HG03039 (cell line): ENCODE results near the gene ZNF14.
"Not testable (repeated sequence)": the region's sequence is repeated elsewhere in the genome, so short reads cannot be mapped to it uniquely, and the experiment has no call there.

ENCODE experiments used
- ATAC-seq: cut with Tn5 transposase; IDR thresholded peaks from one replicate; pipeline ENCODE4 v1.9.1; 2021; ENCODE audit warnings: mild to moderate bottlenecking, moderate library complexity; ENCODE audit not compliant: unreplicated experiment

Gene ZNF14

DNA sequence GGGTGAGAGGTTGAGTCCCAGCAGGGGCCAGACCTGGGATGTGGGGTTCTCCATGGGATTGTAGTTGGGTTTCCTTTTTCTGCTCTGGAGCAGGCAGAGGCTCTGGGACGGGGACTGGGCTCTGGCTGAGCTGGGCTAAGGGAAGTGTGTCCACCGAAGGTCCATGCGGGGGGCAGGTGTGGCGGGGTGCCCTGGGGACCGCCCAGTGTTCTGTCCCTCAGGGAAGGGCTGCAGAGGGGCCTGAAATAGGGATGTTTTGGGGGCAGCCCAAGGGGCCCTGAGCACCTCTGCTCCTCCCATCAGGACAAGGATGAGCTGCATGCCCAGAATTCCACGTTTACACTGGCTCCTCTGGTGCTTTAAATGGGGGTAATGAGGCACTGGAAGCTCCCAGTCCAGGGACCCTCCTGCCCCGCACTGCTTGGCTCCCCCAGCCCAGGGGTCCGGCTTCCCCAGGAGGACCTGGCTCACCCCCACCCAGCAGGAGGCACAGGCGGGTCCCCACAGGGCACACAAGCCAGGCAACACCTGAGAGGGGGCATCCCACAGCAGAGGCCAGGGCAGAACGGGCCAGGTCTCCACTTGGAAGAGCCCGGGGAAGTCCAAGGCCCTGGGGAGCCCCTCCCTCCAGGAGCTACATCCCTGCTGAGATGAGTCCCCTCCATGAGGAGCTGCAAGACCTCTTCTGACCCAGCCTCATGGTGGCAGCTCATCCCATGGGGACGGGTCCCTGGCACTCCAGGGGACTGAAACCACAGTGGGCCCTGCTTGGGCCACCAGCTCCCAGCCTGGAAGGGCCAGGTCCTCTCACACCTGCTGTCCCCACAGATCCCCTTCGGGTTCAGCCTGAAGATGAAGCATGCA lies 14.7 kb upstream of the ZNF14 start:
- ATAC-seq, result no peak

DNA sequence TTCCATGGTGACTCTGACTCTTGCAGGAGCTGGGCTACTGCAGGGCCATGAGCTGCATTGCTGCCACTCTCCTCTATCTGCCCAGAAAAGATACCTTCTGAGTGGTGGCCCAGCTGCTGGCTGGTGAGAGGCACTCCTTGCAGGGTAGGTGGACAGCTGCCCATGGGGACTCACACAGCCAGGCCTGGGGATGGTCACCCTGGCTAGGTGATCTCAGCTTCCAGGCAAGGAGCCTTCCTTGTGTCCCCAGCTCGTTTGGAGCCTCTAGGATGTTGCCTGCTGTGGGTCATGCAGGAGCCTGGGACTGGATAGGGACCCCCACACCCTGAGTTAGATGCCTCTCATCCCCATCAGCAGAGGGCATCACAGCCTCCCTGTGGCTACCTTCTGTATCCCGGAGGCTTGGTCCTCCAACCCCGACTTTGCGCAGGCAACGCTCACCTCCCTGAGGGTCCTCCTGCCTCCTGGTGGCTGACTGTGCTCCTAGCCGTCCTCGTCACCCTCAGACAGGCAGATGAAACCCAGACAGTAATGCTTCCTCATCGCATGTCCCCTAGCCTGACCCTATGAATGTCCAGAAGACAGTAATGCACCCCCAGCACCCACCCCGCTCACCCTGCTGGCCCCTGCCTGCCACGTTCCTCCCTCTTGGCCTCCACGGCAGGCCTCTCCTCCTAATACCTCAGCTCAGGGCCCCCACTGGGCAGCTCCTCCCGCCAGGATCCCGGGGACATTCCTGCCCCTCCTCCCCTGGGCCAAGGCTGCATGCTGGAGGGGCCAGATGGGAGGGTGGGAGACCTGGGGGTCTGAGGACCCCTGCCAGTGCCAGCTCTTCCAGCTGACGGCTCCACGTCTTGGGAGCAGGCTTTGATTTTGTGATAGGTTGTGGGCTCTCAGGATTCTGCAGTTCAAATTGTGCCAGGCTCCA lies 13.6 kb upstream of the ZNF14 start:
- no peak for ATAC-seq

DNA sequence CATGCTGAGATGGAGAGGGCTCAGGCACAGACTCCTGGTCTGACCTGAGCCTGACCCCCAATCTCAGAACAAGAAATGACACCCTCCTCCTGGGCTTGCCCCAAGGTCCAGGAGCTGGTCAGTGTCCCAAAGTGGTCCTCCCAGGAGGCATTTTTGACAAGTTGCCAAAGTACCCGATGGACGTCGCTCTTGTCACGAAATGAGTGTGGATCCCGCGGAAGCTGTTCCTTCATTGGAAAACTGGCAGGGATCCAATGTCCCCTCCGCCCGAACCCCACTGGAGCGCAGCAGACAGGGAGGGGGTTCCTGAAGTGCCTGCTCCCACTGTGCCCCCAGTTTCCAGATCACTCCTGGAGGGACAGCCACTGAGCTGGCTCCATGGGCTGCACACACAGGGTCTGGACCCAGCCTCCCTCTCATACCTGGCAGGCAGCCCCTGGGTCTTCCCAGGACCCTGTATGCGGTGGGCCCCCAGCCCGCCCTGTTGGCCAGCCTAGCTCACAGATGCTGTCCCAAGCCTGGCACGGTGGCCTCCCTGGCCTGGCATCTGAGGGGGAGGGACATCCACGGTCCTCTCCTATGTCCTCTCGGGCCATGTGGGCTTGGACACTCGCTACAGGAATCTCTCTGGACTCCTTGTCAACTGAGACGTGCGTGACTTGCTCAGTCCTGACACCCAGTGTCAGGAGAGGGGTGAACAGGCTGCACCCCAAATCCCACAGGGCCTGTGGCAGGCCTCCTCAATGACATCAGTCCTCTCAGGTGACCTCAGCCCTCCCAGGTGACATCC lies 12.8 kb upstream of the ZNF14 start:
- ATAC-seq, result no peak

DNA sequence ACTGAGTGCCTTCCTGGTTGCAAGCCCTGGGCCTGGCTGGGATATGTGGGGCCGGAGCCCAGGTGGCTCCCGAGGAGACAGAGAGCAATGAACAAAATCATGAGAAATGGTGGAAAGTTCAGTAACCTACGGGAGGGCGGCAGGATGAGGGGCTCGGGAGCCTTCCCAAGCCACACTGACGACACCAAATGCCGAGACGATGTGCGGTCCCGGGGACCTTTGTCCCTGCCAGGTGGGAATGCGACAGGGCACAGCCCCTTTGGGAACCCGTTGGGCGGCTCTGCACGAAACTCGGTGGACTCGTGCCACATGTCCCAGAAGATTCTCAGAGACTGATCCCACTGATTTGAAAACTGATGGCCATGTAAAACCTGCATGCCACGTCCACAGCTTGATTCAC lies 11.7 kb upstream of the ZNF14 start:
- ATAC-seq, result no peak

DNA sequence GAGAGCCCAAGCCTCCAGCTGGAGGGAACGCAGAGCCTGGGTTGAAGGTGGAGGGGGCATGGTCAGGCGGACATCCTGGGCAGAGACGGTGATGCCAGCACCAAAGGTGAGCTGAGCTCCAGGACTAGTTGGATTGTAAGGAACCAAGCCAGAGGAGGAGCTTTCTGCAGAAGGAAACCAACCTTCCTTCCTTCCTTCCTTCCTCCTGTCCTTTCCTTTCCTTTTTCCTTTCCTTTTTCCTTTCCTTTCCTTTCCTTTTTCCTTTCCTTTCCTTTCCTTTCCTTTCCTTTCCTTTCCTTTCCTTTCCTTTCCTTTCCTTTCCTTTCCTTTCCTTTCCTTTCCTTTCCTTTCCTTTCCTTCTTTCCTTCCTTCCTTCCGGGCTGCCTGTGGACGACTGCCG lies 11.0 kb upstream of the ZNF14 start:
- ATAC-seq, result not testable (repeated sequence)

DNA sequence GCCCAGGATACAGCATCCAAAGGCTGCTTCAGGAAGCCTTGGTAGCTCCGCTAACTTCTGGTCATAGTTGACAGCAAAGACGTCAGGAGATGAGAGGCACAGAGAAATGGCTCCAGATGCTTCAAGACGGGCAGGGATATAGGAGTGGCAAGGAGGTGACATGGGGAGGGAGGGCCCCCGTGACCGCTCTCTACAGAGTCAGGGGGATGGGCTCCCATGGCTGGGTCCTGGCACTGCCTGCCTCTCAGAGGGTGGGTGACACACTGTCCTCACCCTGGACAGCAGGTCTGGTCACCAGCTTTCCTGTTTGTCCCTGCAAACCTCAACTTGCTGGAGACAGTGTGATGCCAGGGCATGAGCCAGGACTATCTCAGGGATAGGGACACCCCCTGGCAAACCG lies 10.3 kb upstream of the ZNF14 start:
- ATAC-seq, result no peak

DNA sequence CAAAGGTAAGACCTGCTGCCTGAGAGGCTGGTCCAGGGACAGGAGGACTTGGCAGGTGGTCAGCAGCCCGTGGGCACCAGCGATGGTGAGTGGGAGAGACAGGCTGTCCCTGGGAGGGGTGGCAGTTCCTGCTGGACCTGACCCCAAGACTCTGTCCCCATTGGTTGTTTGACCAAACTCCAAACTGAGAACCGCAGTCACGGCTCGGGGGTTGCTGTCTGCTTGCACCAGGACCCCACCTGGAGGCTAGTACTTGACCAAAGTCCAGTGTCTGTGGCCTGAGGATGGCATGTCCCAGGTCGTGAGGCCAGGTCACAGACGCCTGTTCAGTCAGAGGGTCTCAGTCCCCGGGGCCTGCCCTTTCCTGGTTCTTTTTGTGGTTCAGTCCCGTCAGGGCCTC lies 9.9 kb upstream of the ZNF14 start:
- ATAC-seq, result no peak

DNA sequence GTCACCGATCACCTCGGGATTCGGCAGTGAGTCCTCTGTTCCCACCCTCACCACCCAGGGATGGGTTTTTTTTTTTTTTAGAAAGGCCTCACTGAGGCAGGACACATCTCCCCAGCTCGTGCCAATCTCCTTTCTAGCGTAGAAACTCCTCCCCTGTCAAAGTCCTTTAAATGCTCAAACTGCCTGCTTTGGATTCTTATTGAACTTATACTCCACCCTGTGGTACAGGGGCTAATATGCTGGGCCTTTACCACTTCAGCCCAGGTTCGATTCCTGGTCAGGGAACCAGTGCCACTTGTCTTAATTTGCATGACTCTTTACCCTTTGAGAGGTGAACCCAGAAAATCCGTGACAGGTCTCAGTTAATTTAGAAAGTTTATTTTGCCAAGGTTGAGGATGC lies 8.3 kb upstream of the ZNF14 start:
- no peak for ATAC-seq

DNA sequence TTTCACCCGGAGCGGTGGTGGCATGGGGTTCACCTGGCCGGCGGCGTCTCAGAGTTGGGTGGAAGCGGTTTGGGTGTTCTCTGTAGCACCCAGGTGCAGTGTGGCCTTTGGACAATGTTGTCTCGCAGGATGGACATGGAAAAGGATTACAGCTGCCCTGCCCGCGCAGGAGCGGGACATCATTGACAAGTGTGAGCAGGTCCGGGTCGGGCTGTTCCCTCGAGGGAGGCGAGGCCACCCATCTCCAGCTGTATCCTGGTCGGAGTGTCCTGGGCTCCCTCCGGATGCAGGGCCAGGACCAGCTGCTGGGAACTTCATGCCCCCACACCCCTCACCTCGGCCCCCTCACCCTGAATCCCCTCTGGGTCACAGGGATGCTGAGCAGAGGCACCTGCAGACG lies 7.8 kb upstream of the ZNF14 start:
- ATAC-seq, result no peak

DNA sequence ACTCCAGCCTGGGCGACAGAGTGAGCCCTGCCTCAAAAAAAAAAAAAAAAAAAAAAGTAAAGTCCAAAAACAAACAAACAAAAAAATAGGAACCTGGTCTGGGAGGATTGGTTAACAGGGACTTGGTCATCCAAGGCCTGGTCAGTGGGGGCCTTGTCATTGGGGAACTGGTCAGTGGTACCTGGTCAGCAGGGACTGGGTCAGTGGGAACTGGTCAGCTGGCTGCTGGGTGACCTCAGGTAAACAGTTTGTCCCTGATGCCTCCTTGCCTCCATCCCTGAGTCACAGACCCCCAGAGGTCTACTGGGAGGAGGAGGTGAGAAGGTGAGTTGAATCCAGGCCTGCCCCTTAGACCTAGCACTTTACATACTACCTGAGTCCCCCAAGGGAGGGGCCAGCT lies 5.7 kb upstream of the ZNF14 start:
- ATAC-seq, result no peak

DNA sequence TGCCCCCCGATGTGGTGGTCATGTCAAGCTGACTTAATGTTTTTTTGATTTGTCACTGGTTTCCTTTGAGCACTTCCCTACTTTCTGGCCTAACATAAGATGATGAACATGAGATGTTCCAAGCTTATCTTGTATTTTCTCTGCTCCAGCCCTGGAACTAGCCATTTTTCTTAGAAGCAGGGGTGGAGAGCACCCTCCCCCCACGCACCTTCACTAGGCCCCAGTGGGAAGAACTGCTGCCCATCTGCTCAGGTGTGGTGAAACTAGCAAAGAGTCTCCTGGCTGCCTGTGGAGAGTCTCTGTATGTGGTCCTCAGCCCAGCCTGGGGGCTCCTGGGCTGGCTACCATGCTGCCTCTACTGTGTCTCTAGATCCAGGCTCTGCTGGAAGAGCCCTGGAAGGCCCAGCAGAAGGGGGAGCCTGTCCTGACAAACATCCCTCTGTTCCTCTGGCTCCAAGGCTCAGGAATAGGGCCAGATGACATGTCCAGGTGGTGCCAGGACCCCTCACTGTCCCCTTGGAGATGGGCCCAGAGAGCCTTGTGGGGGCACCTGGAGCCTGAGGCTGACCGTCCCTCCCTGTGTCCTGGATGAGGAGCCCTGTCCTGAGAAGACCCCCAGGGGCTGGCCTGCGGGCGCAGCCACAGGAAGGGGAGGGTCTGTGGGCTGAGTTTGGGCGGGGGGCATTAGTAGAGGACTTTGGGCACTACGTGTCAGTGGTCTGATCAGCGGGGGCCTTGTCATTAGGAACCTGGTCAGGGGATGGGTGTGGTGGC lies 4.8 kb upstream of the ZNF14 start:
- no peak for ATAC-seq

DNA sequence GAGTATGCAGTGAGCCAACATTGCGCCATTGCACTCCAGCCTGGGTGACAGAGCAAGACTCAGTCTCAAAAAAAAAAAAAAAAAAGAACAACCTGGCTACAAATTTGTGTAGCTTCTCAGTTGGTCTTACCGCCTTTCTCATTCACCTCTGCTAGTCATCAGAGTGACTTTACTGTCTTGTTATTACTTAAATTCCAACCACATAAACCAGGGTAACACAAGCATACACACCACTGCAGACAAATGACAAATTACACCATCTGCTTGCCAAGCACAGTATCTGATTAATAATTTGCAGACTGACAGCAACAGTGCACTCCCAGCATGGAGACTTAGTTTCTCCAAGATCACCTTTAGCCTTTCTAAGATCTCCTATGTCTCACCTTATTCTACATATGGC lies 11.0 kb downstream of the ZNF14 start:
- no peak for ATAC-seq

DNA sequence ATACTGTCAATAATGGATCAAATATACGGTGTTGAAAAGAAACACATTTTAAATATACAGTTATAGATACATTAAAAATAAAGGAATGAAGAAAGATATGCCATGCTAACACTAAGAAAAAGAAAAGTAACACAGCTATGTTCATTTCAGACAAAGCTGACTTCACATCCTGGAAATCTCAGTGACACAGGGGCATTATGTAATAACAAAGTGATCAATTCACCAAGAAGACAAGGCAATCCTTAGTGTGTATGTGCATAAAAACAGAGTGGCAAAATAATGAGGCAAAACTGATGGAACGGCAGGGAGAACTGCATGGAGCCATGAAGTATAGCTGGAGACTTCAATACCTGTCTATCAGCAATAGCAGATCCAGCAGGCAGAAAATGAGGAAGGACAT lies 13.1 kb downstream of the ZNF14 start:
- ATAC-seq, result no peak

DNA sequence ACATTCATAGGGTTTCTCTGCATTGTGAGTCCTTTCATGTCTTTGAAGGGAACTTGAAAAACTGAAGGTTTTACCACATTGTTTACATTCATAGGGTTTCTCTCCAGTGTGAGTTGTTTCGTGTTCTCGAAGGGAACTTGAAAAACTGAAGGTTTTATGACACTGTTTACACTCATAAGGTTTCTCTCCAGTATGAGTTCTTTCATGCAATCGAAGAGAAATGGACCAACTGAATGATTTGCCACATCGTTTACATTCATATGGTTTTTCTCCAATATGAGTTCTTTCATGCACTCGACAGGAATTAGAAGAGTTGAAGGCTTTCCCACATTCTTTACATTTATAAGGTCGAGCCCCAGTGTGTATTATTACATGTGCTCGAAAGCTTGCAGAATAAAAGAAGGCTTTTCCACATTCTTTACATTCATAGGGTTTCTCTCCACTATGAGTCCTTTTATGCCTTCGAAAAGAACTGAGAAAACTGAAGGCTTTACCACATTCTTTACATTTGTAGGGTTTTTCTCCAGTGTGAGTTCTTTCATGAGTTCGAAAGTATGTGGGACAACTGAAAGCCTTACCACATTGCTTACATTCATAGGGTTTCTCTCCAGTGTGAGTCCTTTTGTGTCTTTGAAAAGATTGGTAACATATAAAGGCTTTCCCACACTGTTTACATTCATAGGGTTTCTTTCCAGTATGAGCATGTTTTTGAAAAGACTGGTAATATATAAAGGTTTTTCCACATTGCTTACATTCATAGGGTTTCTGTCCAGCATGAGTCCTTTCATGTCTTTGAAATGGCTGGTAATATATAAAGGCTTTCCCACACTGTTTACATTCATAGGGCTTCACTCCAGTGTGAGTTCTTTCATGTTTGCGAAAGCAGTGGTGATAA lies 20.7 kb downstream of the ZNF14 start:
- no peak for ATAC-seq

DNA sequence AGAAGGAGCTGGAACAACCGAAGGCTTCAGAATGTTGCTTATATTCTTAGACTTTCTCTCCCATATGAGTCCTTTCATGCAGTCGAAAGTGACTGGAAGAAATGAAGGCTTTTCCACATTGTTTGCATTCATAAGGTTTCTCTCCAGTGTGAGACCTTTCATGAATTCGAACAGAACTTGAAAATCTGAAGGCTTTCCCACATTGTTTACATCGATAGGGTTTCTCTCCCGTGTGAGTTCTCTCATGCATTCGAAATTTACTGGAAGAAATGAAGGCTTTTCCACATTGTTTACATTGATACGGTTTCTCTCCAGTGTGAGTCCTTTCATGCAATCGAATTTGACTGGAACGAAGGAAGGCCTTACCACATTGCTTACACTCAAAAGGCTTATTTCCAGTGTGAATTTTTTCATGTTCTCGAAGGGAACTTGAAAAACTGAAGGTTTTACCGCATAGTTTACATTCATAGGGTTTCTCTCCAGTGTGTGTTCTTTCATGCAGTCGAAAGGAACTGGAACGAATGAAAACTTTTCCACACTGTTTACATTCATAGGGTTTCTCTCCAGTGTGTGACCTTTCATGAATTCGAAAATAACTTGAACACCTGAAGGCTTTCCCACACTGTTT lies 21.5 kb downstream of the ZNF14 start:
- no peak for ATAC-seq

DNA sequence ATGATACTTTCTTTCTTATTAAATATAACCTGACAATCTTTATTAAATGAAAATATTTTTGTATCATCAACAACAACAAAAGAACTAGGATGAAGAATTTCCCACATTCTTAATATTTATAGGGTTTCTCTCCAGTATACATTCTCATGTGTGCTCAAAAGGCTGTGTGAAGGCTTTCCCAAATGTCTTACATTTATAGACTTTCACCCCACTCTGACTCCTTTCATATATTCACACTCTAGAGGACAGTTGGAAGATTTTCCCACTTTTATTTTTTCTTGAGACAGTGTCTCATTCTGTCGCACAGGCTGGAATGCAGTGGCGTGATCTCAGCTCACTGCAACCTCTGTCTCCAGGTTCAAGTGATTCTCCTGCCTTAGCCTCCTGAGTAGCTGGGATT lies 22.4 kb downstream of the ZNF14 start:
- ATAC-seq, result no peak

DNA sequence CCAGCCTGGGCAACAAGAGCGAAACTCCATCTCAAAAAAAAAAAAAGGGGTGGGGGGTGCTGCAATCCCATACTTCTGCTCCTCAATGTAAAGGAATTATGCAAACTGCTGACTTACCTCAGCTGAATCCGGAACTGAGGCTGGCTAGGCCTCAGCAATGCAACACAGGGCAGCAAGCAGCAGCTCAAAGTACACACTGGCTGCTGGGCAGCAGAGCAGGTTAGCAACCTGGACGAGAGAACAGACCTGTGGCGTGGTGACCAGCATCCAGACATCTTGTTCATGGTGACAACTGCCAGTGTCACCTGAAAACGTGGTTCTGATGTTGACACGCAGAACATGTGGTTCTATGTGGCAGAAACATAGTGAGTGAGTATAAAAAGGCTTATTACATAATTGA lies 28.1 kb downstream of the ZNF14 start:
- no peak for ATAC-seq

DNA sequence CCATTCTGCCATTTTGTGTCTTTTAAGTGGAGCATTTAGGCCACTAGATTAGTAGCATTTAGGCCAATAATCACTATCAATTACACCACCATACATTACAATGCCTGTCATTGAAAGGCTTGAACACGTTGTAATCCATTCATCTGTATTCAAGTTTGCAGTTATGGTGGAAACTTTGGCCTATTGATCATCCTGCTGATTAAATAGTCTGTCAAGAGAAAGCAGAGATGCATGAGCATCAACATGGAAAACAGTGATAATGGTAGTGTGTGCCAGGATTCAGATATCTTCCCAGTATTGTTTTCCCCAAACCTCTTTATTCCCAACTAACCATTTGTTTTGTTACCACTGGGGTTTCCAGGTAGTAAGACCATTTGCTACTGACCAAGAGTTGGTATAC lies 32.4 kb downstream of the ZNF14 start:
- not testable (repeated sequence) for ATAC-seq

DNA sequence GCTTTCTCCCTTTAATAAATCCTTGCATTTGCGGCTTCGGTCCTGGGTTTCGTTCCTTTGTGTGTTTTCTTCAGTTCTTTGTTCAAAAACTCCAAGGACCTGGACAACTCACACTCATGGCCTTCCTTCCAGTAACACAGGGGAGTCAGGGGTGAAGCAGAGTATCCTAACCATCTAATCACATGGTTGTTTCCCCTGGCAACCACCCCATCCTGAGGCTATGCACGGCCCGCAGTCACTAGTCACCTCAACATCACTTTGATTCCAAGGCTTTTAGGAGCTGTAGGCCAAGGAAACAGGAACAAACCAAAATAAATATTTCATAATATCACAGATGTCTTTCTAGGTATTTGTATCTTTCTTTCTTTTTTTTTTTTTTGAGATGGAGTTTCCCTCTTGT lies 35.3 kb downstream of the ZNF14 start:
- no peak for ATAC-seq
